Breast epithelium (tissue), 3 donors: ENCODE data around the gene TMEM209.
"Not testable (repeated sequence)": the region's sequence is repeated elsewhere in the genome, so short reads cannot be mapped to it uniquely, and the experiment has no call there.

Source experiments
- POLR2A ChIP-seq: fragments of 450-650 bp; IDR thresholded peaks from one replicate; pipeline ENCODE4 v1.6.1; 2016; ENCODE audit warnings: antibody characterized with exemption, mild to moderate bottlenecking, moderate library complexity
- POLR2AphosphoS5 ChIP-seq, 3 donors: sonication (generic); formaldehyde crosslinking; IDR thresholded peaks; one replicate each; pipeline ENCODE4 v1.6.1; 2017; ENCODE audit warnings: antibody characterized with exemption in 3 of 3
- TF ChIP-seq, protein P1 (sequence below), 3 donors: fragments of 450-650 bp; IDR thresholded peaks; one replicate each; pipeline ENCODE4 v1.5.1; 2016 to 2017; ENCODE audit warnings: antibody characterized with exemption in 3 of 3, mild to moderate bottlenecking in 3 of 3, moderate library complexity in 3 of 3

DNA sequence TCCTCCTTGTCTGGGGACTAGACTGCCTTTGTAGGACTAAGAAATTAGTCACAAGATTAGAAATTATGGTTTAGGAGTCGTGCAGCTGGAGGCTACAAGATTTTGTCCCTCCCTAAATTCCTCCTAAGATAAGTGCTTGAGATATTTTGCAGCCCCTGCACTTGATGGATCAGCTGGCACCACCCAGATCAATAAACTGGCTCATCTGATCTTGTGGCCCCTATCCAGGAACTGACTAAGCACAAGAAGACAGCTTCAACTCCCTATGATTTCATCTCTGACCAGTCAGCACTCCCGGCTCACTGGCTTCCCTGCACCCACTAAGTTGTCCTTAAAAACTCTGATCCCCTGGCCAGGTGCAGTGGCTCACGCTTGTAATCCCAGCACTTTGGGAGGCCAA is 19.7 kb upstream of the TMEM209 start:
- not testable (repeated sequence) for TF ChIP-seq POLR2A; POLR2AphosphoS5 (IDR thresholded peaks at IDR 0.05)
- TF ChIP-seq, protein P1, sequence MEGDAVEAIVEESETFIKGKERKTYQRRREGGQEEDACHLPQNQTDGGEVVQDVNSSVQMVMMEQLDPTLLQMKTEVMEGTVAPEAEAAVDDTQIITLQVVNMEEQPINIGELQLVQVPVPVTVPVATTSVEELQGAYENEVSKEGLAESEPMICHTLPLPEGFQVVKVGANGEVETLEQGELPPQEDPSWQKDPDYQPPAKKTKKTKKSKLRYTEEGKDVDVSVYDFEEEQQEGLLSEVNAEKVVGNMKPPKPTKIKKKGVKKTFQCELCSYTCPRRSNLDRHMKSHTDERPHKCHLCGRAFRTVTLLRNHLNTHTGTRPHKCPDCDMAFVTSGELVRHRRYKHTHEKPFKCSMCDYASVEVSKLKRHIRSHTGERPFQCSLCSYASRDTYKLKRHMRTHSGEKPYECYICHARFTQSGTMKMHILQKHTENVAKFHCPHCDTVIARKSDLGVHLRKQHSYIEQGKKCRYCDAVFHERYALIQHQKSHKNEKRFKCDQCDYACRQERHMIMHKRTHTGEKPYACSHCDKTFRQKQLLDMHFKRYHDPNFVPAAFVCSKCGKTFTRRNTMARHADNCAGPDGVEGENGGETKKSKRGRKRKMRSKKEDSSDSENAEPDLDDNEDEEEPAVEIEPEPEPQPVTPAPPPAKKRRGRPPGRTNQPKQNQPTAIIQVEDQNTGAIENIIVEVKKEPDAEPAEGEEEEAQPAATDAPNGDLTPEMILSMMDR (IDR thresholded peaks at IDR 0.05), result not testable (repeated sequence)
